HG02938 (cell line): Measurements from ENCODE around the gene ZNF585A.
"Not testable (repeated sequence)": the region's sequence is repeated elsewhere in the genome, so short reads cannot be mapped to it uniquely, and the experiment has no call there.

ENCODE experiments used
- ATAC-seq: cut with Tn5 transposase; IDR thresholded peaks from one replicate; pipeline ENCODE4 v1.9.1; 2021; ENCODE audit warnings: mild to moderate bottlenecking, moderate library complexity; ENCODE audit not compliant: unreplicated experiment

The ZNF585A gene

DNA sequence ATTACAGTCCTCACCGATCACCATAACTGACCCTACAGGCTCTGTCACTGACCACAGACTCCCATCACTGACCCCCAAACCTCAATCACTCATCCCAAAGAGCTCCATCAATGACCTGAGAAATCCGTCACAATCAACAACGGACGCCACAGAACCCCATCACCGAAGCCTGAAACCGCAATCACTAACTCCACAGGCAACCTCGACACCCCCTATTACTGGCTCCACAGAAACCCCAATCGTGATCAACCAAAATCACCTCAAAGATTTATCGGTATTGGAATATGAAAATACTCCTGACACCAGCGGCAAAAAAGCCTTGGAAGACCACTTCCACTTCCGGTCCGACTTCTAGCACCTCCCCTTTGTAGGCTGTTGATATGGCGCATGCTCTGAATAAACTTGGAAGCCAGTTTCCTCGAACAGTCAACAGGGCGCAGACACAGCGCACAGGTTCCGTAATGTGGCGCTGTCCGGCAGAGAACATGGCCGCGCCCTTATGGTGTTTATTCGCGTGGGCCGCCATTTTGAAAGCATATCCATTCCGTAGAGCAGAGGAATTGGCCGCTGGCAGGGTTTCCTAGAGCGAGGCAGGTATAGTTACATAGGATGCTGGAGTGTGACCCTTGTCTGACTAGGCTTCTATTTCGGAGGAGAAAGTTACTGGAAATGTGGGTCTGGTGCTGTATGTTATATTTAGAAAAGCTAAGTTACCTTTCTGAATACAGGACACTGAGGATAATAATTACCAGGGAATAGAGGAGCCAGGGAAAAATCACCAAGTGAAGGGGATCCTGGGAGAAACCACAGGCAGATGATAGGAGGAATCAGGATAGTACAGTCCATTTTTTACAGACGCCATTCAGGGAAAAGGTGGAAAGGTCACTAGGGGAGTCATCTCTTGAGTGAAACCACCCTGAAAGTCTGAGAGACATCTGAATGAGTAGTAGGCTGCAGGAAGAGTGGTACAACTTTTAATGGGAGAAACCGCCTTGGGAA is at the start of gene ZNF585A:
Gene ZNF585A (minus strand): TSS at position 328 of the 999 bp plus-strand sequence. CDS start 2,785 bp downstream, outside the sequence.
- peak; percentile 95 for ATAC-seq

DNA sequence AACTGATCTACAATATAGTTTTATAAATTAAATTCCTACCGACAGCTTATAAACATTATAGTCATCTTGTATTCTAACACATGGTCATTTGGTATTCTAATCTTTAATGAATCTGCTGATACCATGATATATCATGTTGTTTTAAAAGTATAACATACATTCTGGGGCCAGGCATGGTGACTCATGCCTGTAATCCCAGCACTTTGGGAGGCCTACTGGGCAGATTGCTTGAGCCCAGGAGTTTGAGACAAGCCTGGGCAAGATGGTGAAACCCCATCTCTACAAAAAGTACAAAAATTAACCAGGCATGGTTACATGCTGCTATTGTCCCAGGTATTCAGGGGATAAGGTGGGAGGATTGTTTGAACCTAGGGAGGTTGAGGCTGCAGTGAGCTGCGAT is 48.6 kb upstream of the ZNF585A start:
- no peak for ATAC-seq

DNA sequence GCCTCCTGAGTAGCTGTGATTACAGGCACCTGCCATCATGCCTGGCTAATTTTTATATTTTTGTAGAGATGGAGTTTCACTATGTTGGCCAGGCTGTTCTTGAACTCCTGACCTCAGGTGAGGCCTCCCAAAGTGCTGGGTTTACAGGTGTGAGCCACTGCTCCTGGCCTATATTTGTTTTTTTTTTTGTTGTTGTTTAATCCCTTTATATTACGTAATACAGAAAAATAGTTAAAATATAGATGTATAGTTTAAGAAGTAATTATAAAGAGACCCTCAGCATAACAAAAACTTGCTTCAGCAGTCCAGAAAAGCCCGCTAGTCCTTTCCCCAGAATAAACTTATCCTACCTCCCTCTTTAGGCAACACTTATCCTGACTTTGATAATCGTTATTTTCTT is 47.9 kb upstream of the ZNF585A start:
- ATAC-seq, result no peak

DNA sequence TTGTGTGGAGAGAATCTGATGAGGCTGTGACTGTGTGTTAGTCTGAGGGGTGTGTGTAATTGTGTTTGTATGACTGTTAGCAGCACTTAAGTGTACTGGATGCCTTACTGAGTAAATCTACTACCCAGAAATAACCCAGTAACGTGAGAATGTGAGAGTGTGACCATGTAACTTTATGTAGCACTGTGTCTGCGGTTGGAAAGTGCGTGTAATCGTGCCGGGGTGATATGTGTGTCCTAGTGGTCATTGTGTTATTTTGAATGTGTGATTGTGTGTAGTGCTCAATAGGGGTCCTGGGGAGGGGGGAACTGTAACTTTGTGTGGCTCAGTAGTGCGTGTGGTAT is 46.1 kb upstream of the ZNF585A start:
- ATAC-seq, result no peak

DNA sequence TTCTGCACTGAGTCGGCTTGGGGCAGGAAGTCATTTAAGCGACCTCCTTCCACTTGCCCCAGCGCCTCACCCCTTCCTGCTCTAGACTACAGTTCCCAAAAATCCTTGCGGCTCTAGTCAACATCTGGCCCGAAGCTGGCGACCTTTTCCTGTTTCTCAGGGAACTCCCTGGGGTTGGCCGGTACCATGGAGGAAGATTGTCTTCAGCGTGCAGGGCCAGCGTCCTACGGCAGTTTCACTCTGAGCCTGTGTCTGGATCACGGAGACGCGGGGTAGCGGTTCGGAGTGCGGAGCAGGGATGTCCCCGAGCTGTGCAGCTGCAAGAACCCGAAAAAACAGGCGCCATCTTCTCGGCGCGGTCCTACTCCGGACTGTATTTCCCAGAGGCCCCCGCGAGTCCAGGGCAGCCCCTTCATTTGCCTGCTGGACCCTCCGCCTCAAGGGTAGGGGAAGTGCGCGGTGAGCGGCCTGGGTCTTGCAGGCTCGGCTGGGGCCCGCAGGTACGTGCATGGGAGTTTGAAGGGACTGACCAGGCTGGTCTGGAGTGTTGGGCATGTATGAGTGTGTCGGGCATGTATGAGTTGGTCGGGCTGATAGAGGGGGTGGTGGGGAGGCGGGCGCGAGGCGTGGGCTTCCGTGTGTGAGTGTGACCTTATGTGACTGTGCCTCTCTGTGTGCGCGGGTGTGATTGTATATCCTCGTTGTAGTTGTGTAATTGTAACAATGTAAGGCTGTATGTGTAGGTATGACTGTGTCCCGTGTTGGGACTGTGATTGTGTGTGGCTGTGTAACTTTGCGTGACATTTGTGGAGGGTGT is 45.5 kb upstream of the ZNF585A start, which contains the start of gene ZNF383:
Gene ZNF383 (plus strand): TSS at position 440 of the 817 bp plus-strand sequence. CDS start 12,240 bp downstream, outside the sequence.
- peak; percentile 83 for ATAC-seq

DNA sequence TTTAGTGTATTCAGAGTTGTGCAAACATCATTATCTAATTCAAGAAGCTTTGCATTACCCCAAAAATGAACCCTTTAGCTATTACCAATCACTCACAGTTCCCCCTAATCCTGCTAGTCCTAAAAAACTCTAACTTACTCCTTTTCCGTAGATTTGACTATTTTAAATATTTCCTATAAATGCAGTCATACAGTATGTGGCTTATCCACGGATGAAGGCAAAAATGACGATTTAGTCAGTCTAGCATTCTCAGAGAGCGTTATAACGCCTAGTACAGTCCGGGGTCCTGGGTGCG is 44.9 kb upstream of the ZNF585A start:
- ATAC-seq, result no peak

DNA sequence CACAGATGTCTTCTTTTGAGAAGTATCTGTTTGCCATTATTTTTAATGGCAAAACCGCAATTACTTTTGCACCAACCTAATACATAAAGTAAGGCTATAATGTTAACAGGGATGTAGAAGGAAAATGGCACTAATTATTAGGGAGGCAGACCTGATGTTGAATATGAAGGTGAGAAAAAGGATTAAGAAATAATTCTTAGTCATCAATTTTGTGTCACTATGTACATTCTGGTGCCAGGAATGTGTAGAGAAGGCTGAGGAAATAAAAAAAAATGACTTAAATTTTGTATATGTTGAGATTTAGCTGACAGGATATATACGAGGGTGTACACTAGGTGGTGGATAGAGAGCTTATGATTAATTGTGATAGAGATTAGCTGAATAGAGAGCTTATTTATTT is 25.3 kb upstream of the ZNF585A start:
- no peak for ATAC-seq

DNA sequence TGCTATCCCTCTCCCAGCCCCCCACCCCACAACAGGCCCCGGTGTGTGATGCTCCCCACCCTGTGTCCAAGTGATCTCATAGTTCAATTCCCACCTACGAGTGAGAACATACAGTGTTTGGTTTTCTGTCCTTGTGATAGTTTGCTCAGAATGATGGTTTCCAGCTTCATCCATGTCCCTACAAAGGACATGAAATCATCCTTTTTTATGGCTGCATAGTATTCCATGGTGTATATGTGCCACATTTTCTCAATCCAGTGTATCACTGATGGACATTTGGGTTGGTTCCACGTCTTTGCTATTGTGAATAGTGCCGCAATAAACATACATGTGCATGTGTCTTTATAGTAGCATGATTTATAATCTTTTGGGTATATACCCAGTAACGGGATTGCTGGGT is 24.6 kb upstream of the ZNF585A start:
- not testable (repeated sequence) for ATAC-seq

DNA sequence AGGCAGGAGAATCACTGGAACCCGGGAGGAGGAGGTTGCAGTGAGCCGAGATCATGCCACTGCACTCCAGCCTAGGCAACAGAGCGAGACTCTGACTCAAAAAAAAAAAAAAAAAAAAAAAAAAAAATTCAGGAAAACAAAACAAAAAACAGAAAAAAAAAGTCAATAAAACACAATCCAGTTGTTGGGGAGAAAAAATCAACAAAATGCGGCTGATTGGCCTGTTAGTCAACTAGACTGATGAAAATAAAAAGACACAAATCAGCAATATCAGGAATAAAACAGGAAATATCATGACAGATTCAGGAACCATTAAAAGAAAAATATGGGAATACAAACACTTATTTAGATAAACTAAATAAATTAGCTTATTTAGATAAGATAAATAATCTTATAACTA is 22.8 kb upstream of the ZNF585A start:
- ATAC-seq, result not testable (repeated sequence)

DNA sequence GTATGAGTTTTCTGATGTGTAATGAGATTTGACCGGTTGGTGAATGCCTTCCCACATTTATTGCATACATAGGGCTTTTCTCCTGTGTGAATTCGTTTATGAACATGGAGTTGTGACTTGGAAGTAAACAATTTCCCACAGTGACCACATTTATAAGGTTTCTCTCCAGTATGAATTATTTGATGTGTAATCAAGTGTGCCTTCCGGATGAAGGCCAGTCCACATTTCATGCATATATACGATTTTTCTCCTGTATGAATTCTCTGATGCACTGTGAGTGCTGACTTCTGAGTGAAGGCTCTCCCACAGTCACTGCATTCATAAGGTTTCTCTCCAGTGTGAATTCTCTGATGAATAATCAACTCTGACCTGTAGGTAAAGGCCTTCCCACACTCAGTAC is 13.6 kb upstream of the ZNF585A start:
- not testable (repeated sequence) for ATAC-seq

DNA sequence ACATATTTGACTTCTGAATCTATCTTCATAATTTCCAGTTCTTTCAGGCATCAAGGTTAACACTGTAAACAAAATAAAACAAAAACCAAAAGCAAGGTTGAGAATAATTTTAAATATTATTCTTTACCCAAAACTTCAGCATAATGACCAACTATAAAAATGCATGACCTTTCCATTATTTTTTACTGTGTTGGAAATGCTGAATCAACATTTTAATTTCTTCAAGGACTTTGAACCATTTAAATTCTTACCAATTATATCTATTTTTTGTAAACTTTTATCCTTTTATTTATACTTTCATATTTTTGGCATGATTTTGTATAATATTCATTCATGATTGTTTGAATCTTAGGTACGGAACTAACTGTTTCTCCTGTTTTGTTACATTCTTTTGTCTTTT is 6.9 kb downstream of the ZNF585A start:
- no peak for ATAC-seq

DNA sequence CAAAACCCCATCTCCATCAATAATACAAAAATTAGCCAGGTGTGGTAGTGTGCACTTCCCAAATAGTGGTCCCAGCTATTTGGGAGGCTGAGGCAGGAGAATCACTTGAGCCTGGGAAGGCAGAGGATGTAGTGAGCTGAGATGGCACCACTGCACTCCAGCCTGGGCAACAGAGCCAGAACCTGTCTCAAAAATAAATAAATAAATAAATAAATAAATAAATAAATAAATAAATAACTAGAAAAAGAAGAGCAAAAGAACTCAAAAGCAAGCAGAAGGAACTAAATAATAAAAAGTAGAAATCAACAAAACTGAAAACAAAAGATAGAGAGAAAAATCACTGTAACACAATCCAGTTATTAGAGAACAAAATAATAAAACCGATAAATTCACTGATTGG is 12.3 kb downstream of the ZNF585A start:
- ATAC-seq, result no peak

DNA sequence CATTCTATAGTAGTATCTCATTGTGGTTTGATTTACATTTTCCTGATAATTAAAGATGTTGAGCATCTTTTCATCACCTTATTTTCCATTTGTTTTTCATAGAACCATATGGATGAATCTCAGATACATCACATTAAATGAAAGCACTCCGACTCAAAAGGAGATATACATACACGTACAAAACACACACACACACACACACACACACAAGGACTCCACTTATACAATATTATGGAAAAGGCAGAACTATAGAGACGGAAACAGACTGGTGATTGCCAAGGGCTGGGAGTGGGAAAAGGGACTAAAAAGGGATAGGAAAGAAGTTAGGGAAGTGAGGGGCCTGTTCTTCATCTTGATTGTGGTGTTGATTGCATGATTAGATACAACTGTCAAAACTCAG is 24.3 kb downstream of the ZNF585A start:
- ATAC-seq, result no peak

DNA sequence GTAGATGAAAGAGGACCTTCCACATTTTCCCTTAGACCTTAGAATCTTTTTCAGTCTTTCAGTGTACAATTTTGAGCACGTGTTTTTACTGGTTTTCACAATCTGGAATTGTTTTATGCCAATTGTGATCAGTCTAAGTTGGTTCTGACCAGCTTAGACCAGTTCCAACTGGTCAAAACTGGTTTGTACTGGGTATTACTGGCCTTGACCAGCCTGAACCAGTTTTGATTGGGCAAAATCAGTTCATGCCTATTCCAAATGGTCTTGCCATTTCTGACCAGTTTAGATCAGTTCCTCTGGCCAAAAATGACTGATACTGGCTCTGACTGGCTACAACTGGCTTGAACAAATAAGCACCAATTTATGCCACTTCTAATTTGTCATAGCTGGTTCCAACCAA is 36.4 kb downstream of the ZNF585A start:
- ATAC-seq, result no peak

DNA sequence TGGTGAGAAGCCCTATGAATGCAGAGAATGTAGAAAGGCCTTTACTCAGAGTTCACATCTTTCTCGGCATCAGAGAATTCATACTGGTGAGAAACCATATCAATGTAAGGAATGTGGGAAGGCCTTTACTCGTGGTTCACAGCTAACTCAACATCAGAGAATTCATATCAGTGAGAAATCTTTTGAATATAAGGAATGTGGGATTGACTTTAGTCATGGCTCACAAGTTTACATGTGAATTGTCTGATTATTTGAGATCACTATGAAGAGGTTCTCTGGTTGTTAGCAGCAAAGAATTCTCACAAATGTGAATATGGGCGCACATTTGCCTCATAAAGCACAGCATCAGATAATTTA is 43.7 kb downstream of the ZNF585A start:
- no peak for ATAC-seq

DNA sequence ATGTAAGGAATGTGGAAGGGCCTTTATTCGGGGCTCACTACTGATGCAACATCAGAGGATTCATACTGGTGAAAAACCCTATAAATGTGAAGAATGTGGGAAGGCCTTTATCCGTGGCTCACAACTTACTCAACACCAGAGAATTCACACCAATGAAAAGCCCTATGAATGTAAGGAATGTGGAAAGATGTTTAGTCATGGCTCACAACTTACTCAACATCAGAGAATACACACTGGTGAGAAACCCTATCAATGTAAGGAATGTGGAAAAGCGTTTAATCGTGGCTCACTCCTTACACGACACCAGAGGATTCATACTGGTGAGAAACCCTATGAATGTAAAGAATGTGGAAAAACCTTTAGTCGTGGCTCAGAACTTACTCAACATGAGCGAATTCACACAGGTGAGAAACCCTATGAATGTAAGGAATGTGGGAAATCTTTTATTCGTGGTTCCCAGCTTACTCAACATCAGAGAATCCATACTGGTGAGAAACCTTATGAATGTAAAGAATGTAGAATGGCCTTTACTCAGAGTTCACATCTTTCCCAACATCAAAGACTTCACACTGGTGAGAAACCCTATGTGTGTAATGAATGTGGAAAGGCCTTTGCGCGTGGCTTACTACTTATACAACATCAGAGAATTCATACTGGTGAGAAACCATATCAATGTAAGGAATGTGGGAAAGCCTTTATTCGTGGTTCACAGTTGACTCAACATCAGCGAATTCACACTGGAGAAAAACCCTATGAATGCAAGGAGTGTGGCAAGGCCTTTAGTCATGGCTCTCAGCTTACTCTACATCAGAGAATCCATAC is 44.3 kb downstream of the ZNF585A start:
- no peak for ATAC-seq

DNA sequence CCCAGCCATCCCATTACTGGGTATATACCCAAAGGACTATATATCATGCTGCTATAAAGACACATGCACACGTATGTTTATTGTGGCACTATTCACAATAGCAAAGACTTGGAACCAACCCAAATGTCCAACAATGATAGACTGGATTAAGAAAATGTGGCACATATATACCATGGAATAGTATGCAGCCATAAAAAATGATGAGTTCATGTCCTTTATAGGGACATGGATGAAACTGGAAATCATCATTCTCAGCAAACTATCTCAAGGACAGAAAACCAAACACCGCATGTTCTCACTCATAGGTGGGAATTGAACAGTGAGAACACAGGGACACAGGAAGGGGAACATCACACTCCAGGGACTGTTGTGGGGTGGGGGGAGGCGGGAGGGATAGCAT is 50.4 kb downstream of the ZNF585A start:
- not testable (repeated sequence) for ATAC-seq

DNA sequence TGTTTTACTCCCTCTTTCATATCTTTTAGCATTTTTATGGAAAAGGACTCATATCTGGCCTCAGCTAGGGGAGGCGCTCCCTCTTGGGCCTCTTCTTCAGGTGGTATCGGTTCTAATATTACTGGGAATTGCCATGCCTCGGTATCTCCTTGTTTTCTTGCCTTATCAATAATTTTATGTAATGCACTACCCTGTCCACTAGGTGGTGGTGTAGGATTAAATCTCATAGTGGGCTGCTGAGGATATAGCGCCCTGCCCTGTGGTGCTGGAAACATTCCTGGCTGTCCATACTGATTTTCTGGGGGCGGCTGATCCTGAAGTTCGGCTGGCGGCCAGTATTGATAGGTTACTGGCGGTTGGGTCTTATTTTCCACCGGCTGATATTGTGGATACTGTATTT is 58.5 kb downstream of the ZNF585A start:
- ATAC-seq, result no peak

DNA sequence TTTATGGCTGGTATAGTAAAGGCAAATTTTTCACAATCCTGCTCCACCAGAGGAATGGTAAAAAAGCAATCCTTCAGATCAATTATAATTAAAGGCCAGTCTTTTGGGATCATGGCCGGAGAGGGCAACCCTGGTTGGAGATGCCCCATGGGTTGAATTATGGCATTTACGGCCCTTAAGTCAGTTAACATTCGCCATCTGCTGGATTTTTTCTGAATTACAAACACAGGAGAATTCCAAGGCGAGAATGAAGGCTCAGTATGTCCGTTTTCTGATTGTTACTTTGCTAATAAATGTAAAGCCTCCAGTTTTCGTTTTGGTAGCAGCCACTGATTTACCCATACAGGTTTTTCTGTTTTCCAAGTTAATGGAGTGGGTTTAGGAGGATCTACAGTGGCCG is 60.7 kb downstream of the ZNF585A start:
- ATAC-seq, result not testable (repeated sequence)

DNA sequence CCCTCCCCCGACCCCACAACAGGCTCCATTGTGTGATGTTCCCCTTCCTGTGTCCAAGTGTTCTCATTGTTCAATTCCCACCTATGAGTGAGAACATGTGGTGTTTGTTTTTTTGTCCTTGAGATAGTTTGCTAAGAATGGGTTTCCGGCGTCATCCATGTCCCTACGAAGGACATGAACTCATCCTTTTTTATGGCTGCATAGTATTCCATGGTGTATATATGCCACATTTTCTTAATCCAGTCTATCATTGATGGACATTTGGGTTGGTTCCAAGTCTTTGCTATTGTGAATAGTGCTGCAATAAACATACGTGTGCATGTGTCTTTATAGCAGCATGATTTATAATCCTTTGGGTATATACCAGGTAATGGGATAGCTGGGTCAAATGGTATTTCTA is 68.4 kb downstream of the ZNF585A start:
- ATAC-seq, result not testable (repeated sequence)

DNA sequence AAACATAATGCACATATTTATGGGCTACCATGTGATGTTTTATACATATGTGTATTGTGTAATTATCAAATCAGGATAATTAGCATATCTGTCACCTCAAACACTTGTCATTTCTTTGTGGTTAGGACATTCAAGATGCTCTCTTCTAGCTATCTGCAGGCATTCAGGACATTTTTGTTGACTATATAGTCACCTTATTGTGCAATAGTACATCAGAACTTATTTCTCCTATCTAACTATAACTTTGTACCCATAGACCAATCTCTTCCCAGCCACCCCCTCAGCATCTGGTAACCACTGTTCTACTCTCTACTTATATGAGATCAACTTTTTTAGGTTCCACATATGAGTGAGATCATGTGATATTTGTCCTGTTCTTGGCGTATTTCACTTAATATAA is 73.9 kb downstream of the ZNF585A start:
- no peak for ATAC-seq
